ENCODE results near the gene ATP2A1.

DNA sequence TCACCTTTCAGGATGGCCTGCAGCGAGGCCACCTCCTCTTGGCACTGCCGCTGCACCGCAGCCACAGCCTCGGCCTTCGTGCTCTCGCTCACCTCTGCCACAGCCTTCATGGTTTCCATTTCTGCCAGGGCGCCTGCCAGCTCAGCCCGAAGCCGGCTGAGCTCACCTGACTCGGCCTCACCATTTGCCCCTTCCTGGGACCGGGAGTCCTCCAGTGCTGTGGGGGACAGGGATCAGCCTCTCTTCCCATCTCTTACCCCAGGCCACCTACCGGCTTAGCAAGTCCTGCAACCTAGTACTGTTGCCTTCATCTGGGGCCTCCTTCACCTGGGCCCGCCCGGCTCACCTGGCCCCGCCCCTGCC lies 46.1 kb downstream of the ATP2A1 start:
- TF ChIP-seq, protein P1, sequence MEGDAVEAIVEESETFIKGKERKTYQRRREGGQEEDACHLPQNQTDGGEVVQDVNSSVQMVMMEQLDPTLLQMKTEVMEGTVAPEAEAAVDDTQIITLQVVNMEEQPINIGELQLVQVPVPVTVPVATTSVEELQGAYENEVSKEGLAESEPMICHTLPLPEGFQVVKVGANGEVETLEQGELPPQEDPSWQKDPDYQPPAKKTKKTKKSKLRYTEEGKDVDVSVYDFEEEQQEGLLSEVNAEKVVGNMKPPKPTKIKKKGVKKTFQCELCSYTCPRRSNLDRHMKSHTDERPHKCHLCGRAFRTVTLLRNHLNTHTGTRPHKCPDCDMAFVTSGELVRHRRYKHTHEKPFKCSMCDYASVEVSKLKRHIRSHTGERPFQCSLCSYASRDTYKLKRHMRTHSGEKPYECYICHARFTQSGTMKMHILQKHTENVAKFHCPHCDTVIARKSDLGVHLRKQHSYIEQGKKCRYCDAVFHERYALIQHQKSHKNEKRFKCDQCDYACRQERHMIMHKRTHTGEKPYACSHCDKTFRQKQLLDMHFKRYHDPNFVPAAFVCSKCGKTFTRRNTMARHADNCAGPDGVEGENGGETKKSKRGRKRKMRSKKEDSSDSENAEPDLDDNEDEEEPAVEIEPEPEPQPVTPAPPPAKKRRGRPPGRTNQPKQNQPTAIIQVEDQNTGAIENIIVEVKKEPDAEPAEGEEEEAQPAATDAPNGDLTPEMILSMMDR (conservative IDR thresholded peaks at IDR 0.05; ENCODE audit: low read depth in 2 of 2) = peak; percentile 27 to 30
- TF ChIP-seq, protein P2, sequence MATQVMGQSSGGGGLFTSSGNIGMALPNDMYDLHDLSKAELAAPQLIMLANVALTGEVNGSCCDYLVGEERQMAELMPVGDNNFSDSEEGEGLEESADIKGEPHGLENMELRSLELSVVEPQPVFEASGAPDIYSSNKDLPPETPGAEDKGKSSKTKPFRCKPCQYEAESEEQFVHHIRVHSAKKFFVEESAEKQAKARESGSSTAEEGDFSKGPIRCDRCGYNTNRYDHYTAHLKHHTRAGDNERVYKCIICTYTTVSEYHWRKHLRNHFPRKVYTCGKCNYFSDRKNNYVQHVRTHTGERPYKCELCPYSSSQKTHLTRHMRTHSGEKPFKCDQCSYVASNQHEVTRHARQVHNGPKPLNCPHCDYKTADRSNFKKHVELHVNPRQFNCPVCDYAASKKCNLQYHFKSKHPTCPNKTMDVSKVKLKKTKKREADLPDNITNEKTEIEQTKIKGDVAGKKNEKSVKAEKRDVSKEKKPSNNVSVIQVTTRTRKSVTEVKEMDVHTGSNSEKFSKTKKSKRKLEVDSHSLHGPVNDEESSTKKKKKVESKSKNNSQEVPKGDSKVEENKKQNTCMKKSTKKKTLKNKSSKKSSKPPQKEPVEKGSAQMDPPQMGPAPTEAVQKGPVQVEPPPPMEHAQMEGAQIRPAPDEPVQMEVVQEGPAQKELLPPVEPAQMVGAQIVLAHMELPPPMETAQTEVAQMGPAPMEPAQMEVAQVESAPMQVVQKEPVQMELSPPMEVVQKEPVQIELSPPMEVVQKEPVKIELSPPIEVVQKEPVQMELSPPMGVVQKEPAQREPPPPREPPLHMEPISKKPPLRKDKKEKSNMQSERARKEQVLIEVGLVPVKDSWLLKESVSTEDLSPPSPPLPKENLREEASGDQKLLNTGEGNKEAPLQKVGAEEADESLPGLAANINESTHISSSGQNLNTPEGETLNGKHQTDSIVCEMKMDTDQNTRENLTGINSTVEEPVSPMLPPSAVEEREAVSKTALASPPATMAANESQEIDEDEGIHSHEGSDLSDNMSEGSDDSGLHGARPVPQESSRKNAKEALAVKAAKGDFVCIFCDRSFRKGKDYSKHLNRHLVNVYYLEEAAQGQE (IDR thresholded peaks at IDR 0.05; ENCODE audit: unreplicated experiment) = no peak
- peak; percentile 66 for TF ChIP-seq POLR2AphosphoS5 (IDR thresholded peaks at IDR 0.05; ENCODE audit: low read depth)

Measured in GM23338 (cell line).